GM23338 (cell line): ENCODE data around the gene LRP1B. TPM values are rescaled to one million over a fixed set of nuclear protein-coding genes. Genes with fewer than 3 reads are reported as not detected.

Experiments used
- ATAC-seq: fragments of 200-7000 bp; cut with Tn5 transposase; 3 replicates; pipeline ENCODE4 v1.9.1; 2020
- DNase-seq: peaks from one replicate; pipeline ENCODE4 v3.0.0-alpha.2; 2015; ENCODE audit warnings: low spot score
- H2AFZ ChIP-seq: fragments of 200-600 bp; sonication (generic); 2 replicates; pipeline ENCODE4 v1.8.0; 2016; ENCODE audit warnings: antibody characterized with exemption, mild to moderate bottlenecking, moderate library complexity
- H3F3A ChIP-seq: fragments of 200-600 bp; sonication (generic); replicated peaks from 2 replicates; pipeline ENCODE4 v1.8.0; 2017; ENCODE audit warnings: antibody characterized with exemption, mixed run types, low read depth
- H3K27ac ChIP-seq: fragments of 200-600 bp; sonication (generic); 2 replicates; pipeline ENCODE4 v1.6.1; 2016; ENCODE audit warnings: low read depth
- H3K27me3 ChIP-seq: fragments of 200-600 bp; sonication (generic); 2 replicates; pipeline ENCODE4 v1.8.0; 2016; ENCODE audit warnings: mild to moderate bottlenecking, mixed run types, moderate library complexity; ENCODE audit not compliant: insufficient read depth
- H3K36me3 ChIP-seq: fragments of 200-600 bp; sonication (generic); 2 replicates; pipeline ENCODE4 v1.8.0; 2016; ENCODE audit warnings: mild to moderate bottlenecking; ENCODE audit not compliant: insufficient read depth
- H3K4me1 ChIP-seq: fragments of 200-600 bp; sonication (generic); 2 replicates; pipeline ENCODE4 v1.8.0; 2016; ENCODE audit warnings: mild to moderate bottlenecking, moderate library complexity; ENCODE audit not compliant: insufficient read depth
- H3K4me2 ChIP-seq: fragments of 200-600 bp; sonication (generic); 2 replicates; pipeline ENCODE4 v1.7.1; 2017; ENCODE audit warnings: mixed run types
- H3K4me3 ChIP-seq: fragments of 200-600 bp; sonication (generic); 2 replicates; pipeline ENCODE4 v1.6.1; 2016; ENCODE audit warnings: mixed run types
- H3K79me2 ChIP-seq: fragments of 200-600 bp; sonication (generic); replicated peaks from 2 replicates; pipeline ENCODE4 v1.8.0; 2017; ENCODE audit warnings: mild to moderate bottlenecking; ENCODE audit not compliant: insufficient read depth
- H3K9me2 ChIP-seq: fragments of 200-600 bp; sonication (generic); 2 replicates; pipeline ENCODE4 v1.8.0; 2017; ENCODE audit not compliant: insufficient read depth
- H4K20me1 ChIP-seq: fragments of 200-600 bp; sonication (generic); replicated peaks from 2 replicates; pipeline ENCODE4 v1.8.0; 2017; ENCODE audit warnings: mild to moderate bottlenecking; ENCODE audit not compliant: insufficient read depth
- H3K27ac Mint-ChIP-seq: 2 replicates; pipeline ENCODE4 v1.8.0; 2020; ENCODE audit warnings: inconsistent platforms, mild to moderate bottlenecking, moderate library complexity, mixed read lengths
- H3K27me3 Mint-ChIP-seq: 3 replicates; pipeline ENCODE4 v1.8.0; 2022; ENCODE audit warnings: low read depth, mild to moderate bottlenecking, moderate library complexity, mixed read lengths, inconsistent platforms; ENCODE audit not compliant: insufficient read depth, poor library complexity
- H3K36me3 Mint-ChIP-seq: 3 replicates; pipeline ENCODE4 v1.8.0; 2021; ENCODE audit warnings: low read depth, mild to moderate bottlenecking, inconsistent platforms, moderate library complexity, mixed read lengths
- H3K4me1 Mint-ChIP-seq: 3 replicates; pipeline ENCODE4 v1.8.0; 2020; ENCODE audit warnings: mild to moderate bottlenecking, inconsistent platforms, mixed read lengths
- H3K4me3 Mint-ChIP-seq: 3 replicates; pipeline ENCODE4 v1.8.0; 2021; ENCODE audit warnings: moderate library complexity, mild to moderate bottlenecking, inconsistent platforms, mixed read lengths
- H3K9me3 Mint-ChIP-seq: 3 replicates; pipeline ENCODE4 v1.8.0; 2020; ENCODE audit warnings: moderate library complexity, mild to moderate bottlenecking, inconsistent platforms, mixed read lengths
- CREB1 ChIP-seq: fragments of 250-450 bp; sonication (Bioruptor Pico); IDR thresholded peaks from 2 replicates; pipeline ENCODE4 v1.5.0; 2020; ENCODE audit warnings: low read depth, mild to moderate bottlenecking, moderate library complexity
- CTCF ChIP-seq, 2 experiments: fragments of 200-600 bp in 1 of 2; sonication (generic) in 1 of 2; conservative IDR thresholded peaks; 2 replicates each; pipeline versions ENCODE4 v1.5.1 to v1.6.1; 2016 to 2017; ENCODE audit warnings: antibody characterized with exemption in 2 of 2, low read depth in 2 of 2, mild to moderate bottlenecking in 2 of 2, moderate library complexity in 1 of 2
- ETS1 ChIP-seq: IDR thresholded peaks from 2 replicates; pipeline ENCODE4 v1.6.1; 2016; ENCODE audit warnings: antibody characterized with exemption
- EZH2 ChIP-seq: fragments of 200-600 bp; sonication (generic); IDR thresholded peaks from one replicate; pipeline ENCODE4 v1.8.0; 2017; ENCODE audit warnings: antibody characterized with exemption, mild to moderate bottlenecking, low read depth; ENCODE audit not compliant: unreplicated experiment
- EZH2phosphoT487 ChIP-seq: fragments of 200-600 bp; sonication (generic); IDR thresholded peaks from one replicate; pipeline ENCODE4 v1.8.1; 2018; ENCODE audit warnings: antibody characterized with exemption; ENCODE audit not compliant: unreplicated experiment
- JUNB ChIP-seq: IDR thresholded peaks from one replicate; pipeline ENCODE4 v1.6.1; 2016; ENCODE audit warnings: antibody characterized with exemption; ENCODE audit not compliant: unreplicated experiment
- REST ChIP-seq: IDR thresholded peaks from one replicate; pipeline ENCODE4 v1.6.1; 2018; ENCODE audit warnings: antibody characterized with exemption; ENCODE audit not compliant: unreplicated experiment
- ZNF114 ChIP-seq: fragments of 250-450 bp; sonication (Bioruptor Pico); IDR thresholded peaks from 2 replicates; pipeline ENCODE4 v1.5.0; 2020; ENCODE audit warnings: mild to moderate bottlenecking, moderate library complexity
- ZNF331 ChIP-seq: fragments of 250-450 bp; sonication (Bioruptor Pico); IDR thresholded peaks from 2 replicates; pipeline ENCODE4 v1.5.0; 2020; ENCODE audit warnings: low read depth, mild to moderate bottlenecking, moderate library complexity
- polyA plus RNA-seq: library from polyadenylated mRNA; unstranded; fragments of >200 nt; fragmentation: Nextera tagmentation; extraction: Ambion mirVana; gene quantifications from 2 replicates; pipeline ENCODE4 v1.2.1, GENCODE V29; 2016
- total RNA-seq: library from RNA; depleted of rRNA; stranded (reverse); fragments of >200 nt; shearing (Covaris generic); gene quantifications from 2 replicates; pipeline ENCODE4 v1.2.3, GENCODE V29; 2014
- TF ChIP-seq, protein P1 (sequence below): fragments of 250-450 bp; sonication (Bioruptor Pico); IDR thresholded peaks from 2 replicates; pipeline ENCODE4 v1.5.0; 2020; ENCODE audit warnings: mild to moderate bottlenecking, moderate library complexity

Gene LRP1B
- total and polyA plus RNA-seq, 2 experiments from 2014 or later, result 0.15 to 0.97 TPM

- no peak for ATAC-seq
- no peak overlapping the region for H3K27ac Mint-ChIP-seq
- H3K36me3 Mint-ChIP-seq, result no peaks in the 10 kb centered on the region
- no peaks in the 10 kb centered on the region for H3K27me3 Mint-ChIP-seq
- no peaks in the 10 kb centered on the region for H3K9me2 ChIP-seq
- H3K36me3 ChIP-seq, result no peaks in the 10 kb centered on the region
- H3K4me3 ChIP-seq, result no peak overlapping the region
- DNase-seq, result no peak
- no peaks in the 10 kb centered on the region for H3K79me2 ChIP-seq
- H3F3A ChIP-seq, result no peaks in the 10 kb centered on the region
- H4K20me1 ChIP-seq, result no peaks in the 10 kb centered on the region
- H3K9me3 Mint-ChIP-seq, result no peaks in the 10 kb centered on the region
- H3K27ac ChIP-seq, result no peak overlapping the region
- no peak overlapping the region for H3K4me3 Mint-ChIP-seq
- no peak overlapping the region for H3K4me2 ChIP-seq
- peaks cover 5% of the 10 kb centered on the region; the same call in 1 of the 3 replicates for H3K4me1 Mint-ChIP-seq
- H3K27me3 ChIP-seq, result no peaks in the 10 kb centered on the region
- H2AFZ ChIP-seq, result no peak overlapping the region
- H3K4me1 ChIP-seq, result peaks cover 8% of the 10 kb centered on the region
- no peak for TF ChIP-seq JUNB
Observed at GRCh38 chr2:141522702-141523101, 608.1 kb downstream of the LRP1B start.

DNA sequence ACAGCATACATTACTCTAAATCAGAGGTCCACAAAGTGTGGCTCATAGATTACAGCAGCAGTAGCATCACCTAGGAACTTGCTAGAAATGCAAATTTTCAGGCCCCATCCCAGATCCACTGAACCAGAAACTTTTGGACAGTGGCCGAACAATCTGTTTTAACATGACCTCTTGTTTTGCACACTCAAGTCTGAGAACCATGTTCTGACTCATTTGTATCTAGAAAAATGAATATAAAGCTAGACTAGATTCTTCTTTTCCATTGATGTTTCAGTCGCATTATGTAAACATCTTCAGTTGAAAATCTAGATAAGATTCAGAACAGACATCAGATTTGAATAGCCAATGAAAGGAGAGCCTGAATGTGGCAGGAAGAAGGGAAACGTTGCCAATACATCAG, 608.8 kb downstream of the LRP1B start:
- Mint-ChIP-seq H3K4me1 (peaks cover 5% of the 10 kb centered on the region; the same call in 1 of the 3 replicates), H3K27ac (no peak overlapping the region), H3K36me3 (no peaks in the 10 kb centered on the region), H3K4me3 (no peak overlapping the region), H3K9me3 (no peaks in the 10 kb centered on the region), H3K27me3 (no peaks in the 10 kb centered on the region)
- ATAC-seq (no peak), DNase-seq (no peak)
- Histone ChIP-seq H3K79me2 (no peaks in the 10 kb centered on the region), H3K4me2 (no peak overlapping the region), H3F3A (no peaks in the 10 kb centered on the region), H4K20me1 (no peaks in the 10 kb centered on the region), H3K36me3 (no peaks in the 10 kb centered on the region), H3K27me3 (no peaks in the 10 kb centered on the region), H3K4me1 (peaks cover 8% of the 10 kb centered on the region), H3K9me2 (no peaks in the 10 kb centered on the region), H3K4me3 (no peak overlapping the region), H3K27ac (no peak overlapping the region), H2AFZ (no peak overlapping the region)
- TF ChIP-seq ZNF331 (CRISPR knock-in tag) (no peak), REST (no peak), EZH2 (no peak), CTCF (conservative IDR thresholded peaks at IDR 0.05; ENCODE audit: low read depth in 2 of 2) (no peak), ZNF114 (CRISPR knock-in tag) (no peak), EZH2phosphoT487 (no peak), CREB1 (CRISPR knock-in tag) (no peak), ETS1 (no peak)
- TF ChIP-seq, protein P1, sequence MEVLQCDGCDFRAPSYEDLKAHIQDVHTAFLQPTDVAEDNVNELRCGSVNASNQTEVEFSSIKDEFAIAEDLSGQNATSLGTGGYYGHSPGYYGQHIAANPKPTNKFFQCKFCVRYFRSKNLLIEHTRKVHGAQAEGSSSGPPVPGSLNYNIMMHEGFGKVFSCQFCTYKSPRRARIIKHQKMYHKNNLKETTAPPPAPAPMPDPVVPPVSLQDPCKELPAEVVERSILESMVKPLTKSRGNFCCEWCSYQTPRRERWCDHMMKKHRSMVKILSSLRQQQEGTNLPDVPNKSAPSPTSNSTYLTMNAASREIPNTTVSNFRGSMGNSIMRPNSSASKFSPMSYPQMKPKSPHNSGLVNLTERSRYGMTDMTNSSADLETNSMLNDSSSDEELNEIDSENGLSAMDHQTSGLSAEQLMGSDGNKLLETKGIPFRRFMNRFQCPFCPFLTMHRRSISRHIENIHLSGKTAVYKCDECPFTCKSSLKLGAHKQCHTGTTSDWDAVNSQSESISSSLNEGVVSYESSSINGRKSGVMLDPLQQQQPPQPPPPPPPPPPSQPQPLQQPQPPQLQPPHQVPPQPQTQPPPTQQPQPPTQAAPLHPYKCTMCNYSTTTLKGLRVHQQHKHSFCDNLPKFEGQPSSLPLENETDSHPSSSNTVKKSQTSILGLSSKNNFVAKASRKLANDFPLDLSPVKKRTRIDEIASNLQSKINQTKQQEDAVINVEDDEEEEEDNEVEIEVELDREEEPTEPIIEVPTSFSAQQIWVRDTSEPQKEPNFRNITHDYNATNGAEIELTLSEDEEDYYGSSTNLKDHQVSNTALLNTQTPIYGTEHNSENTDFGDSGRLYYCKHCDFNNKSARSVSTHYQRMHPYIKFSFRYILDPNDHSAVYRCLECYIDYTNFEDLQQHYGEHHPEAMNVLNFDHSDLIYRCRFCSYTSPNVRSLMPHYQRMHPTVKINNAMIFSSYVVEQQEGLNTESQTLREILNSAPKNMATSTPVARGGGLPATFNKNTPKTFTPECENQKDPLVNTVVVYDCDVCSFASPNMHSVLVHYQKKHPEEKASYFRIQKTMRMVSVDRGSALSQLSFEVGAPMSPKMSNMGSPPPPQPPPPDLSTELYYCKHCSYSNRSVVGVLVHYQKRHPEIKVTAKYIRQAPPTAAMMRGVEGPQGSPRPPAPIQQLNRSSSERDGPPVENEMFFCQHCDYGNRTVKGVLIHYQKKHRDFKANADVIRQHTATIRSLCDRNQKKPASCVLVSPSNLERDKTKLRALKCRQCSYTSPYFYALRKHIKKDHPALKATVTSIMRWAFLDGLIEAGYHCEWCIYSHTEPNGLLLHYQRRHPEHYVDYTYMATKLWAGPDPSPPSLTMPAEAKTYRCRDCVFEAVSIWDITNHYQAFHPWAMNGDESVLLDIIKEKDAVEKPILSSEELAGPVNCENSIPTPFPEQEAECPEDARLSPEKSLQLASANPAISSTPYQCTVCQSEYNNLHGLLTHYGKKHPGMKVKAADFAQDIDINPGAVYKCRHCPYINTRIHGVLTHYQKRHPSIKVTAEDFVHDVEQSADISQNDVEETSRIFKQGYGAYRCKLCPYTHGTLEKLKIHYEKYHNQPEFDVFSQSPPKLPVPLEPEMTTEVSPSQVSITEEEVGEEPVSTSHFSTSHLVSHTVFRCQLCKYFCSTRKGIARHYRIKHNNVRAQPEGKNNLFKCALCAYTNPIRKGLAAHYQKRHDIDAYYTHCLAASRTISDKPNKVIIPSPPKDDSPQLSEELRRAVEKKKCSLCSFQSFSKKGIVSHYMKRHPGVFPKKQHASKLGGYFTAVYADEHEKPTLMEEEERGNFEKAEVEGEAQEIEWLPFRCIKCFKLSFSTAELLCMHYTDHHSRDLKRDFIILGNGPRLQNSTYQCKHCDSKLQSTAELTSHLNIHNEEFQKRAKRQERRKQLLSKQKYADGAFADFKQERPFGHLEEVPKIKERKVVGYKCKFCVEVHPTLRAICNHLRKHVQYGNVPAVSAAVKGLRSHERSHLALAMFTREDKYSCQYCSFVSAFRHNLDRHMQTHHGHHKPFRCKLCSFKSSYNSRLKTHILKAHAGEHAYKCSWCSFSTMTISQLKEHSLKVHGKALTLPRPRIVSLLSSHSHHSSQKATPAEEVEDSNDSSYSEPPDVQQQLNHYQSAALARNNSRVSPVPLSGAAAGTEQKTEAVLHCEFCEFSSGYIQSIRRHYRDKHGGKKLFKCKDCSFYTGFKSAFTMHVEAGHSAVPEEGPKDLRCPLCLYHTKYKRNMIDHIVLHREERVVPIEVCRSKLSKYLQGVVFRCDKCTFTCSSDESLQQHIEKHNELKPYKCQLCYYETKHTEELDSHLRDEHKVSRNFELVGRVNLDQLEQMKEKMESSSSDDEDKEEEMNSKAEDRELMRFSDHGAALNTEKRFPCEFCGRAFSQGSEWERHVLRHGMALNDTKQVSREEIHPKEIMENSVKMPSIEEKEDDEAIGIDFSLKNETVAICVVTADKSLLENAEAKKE (CRISPR knock-in tag), result no peak
